Kidney (tissue), 14 donors: ENCODE measurements around the gene TRPM2. TPM values are rescaled to one million over a fixed set of nuclear protein-coding genes. Genes with fewer than 3 reads are reported as not detected.

Experiments used
- DNase-seq, 5 donors: peaks; one replicate each; pipeline ENCODE4 v3.0.0-alpha.2; 2013 to 2020
- FAIRE-seq: peaks from 2 replicates; lab custom pipeline; 2012; peaks lifted over from hg19 to GRCh38; lab: Jason Lieb, UNC
- H3K27ac ChIP-seq, 2 donors: one replicate each; pipeline ENCODE4 v1.7.0; 2013; ENCODE audit warnings: low read depth in 2 of 2, low read length in 2 of 2, inconsistent platforms in 1 of 2
- H3K27me3 ChIP-seq: one replicate; pipeline ENCODE4 v1.7.1; 2013; ENCODE audit warnings: low read length, inconsistent platforms; ENCODE audit not compliant: control insufficient read depth, insufficient read depth
- H3K36me3 ChIP-seq, 3 donors: one replicate each; pipeline versions ENCODE4 v1.7.0 to v1.7.1; 2013; ENCODE audit warnings: low read length in 3 of 3, control low read depth in 1 of 3, inconsistent platforms in 1 of 3; ENCODE audit not compliant: insufficient read depth in 3 of 3, control insufficient read depth in 2 of 3
- H3K4me1 ChIP-seq, 3 donors: one replicate each; pipeline versions ENCODE4 v1.7.0 to v1.7.1; 2013; ENCODE audit warnings: low read length in 3 of 3, inconsistent platforms in 1 of 3, low read depth in 1 of 3; ENCODE audit not compliant: control insufficient read depth in 2 of 3, insufficient read depth in 2 of 3
- H3K4me3 ChIP-seq, 3 donors: one replicate each; pipeline versions ENCODE4 v1.7.0 to v1.8.1; 2013; ENCODE audit warnings: low read length in 3 of 3, control low read depth in 1 of 3, inconsistent platforms in 1 of 3
- H3K9ac ChIP-seq, 3 donors: one replicate each; pipeline versions ENCODE4 v1.7.0 to v1.7.1; 2013; ENCODE audit warnings: low read length in 3 of 3, control low read depth in 1 of 3, inconsistent platforms in 1 of 3
- H3K9me3 ChIP-seq, 3 donors: one replicate each; pipeline versions ENCODE4 v1.7.0 to v1.7.1; 2013; ENCODE audit warnings: low read length in 3 of 3, control low read depth in 1 of 3, inconsistent platforms in 1 of 3; ENCODE audit not compliant: control insufficient read depth in 2 of 3, insufficient read depth in 1 of 3
- CTCF ChIP-seq: IDR thresholded peaks from 3 replicates; pipeline ENCODE4 v1.5.1; 2012; ENCODE audit warnings: mild to moderate bottlenecking, moderate library complexity, borderline replicate concordance; ENCODE audit not compliant: insufficient read depth; ENCODE audit errors: extremely low read depth
- intact Hi-C: fragments of 100-400 bp; cut with DNase I; formaldehyde crosslinking; loops from one replicate; pipeline ENCODE4 v1.11.1; 2022
- polyA plus RNA-seq: library from polyadenylated mRNA; stranded (reverse); fragments of 350-450 nt; fragmentation: Illumina TruSeq; extraction: RNeasy Lipid Tissue Mini Kit (QIAGEN cat#74804); gene quantifications from one replicate; pipeline ENCODE4 v1.2.3, GENCODE V29; 2014; ENCODE audit warnings: low read depth, low replicate concordance; ENCODE audit not compliant: insufficient read depth
- total RNA-seq: library from RNA; stranded (reverse); fragmentation: NEBNext Ultra II Directional; extraction: Animal tissue kit (Norgen Biotek cat#: 25700); gene quantifications from one replicate; pipeline ENCODE4 v1.2.1, GENCODE V29; 2021
- donor health status: control.
- donor health status: control.
- donor health status: control.
- donor health status: control.
- donor health status: control.
- donor health status: DM: yes; HTN: yes; CAD: no.
- donor health status: Normal renal cell carcinoma (clear cell type).

TRPM2 gene
- total and polyA plus RNA-seq, 2 donors from 2014 or later = 2.0 to 11.5 TPM

GRCh38 chr21:44351535-44352252 is 1.7 kb upstream of the TRPM2 start:
- no peak overlapping the region for H3K27ac ChIP-seq
- no peak for FAIRE-seq

GRCh38 chr21:44352253-44352860 is 1.1 kb upstream of the TRPM2 start:
- Histone ChIP-seq H3K27me3 (peaks cover 7% of the 10 kb centered on the region), H3K4me1 (no peaks in the 10 kb centered on the region), H3K27ac (no peak overlapping the region), H3K9ac (no peak overlapping the region), H3K36me3 (no peaks in the 10 kb centered on the region), H3K4me3 (no peak overlapping the region), H3K9me3 (no peaks in the 10 kb centered on the region)
- no peak for FAIRE-seq
- DNase-seq = peak in 1 of 5 donors; percentile 61
- TF ChIP-seq CTCF = no peak
- intact Hi-C loops = no loop called here

More at GRCh38 chr21:44351535-44352252, 1.7 kb upstream of the TRPM2 start:
- intact Hi-C loops = no loop called here
- DNase-seq = peak in 1 of 5 donors; percentile 63
- TF ChIP-seq CTCF = no peak
- Histone ChIP-seq H3K4me1 (no peaks in the 10 kb centered on the region), H3K36me3 (no peaks in the 10 kb centered on the region), H3K9me3 (no peaks in the 10 kb centered on the region), H3K9ac (no peak overlapping the region), H3K4me3 (no peak overlapping the region), H3K27me3 (peaks cover 7% of the 10 kb centered on the region)

- H3K27ac ChIP-seq = no peak overlapping the region
- intact Hi-C loops = no loop called here
- DNase-seq (no peak), FAIRE-seq (no peak)
- H3K36me3 ChIP-seq = no peaks in the 10 kb centered on the region
- TF ChIP-seq CTCF = no peak
- no peak overlapping the region for H3K4me3 ChIP-seq
- H3K4me1 ChIP-seq = no peaks in the 10 kb centered on the region
- no peaks in the 10 kb centered on the region for H3K9me3 ChIP-seq
- peaks cover 7% of the 10 kb centered on the region for H3K27me3 ChIP-seq
- H3K9ac ChIP-seq = no peak overlapping the region
These were observed 582 bp downstream of the TRPM2 start for GRCh38 chr21:44354001-44354405.
